ENCODE measurements around the gene MOB2.

MOB2 gene

GRCh38 chr11:1454576-1454975 is 32.0 kb downstream of the MOB2 start:
- no peak for DNase-seq

- DNase-seq, result no peak
Measured at GRCh38 chr11:1453611-1454034, 33.0 kb downstream of the MOB2 start.

GRCh38 chr11:1452744-1453143 is 33.8 kb downstream of the MOB2 start:
- no peak for DNase-seq

GRCh38 chr11:1451781-1452470 is 34.7 kb downstream of the MOB2 start:
- DNase-seq, result no peak

- DNase-seq, result no peak
Measured at GRCh38 chr11:1450949-1451710, 35.4 kb downstream of the MOB2 start.

GRCh38 chr11:1450344-1450875 is 36.2 kb downstream of the MOB2 start:
- DNase-seq, result no peak

GRCh38 chr11:1449490-1450243 is 36.9 kb downstream of the MOB2 start:
- DNase-seq, result no peak

GRCh38 chr11:1448882-1449281 is 37.7 kb downstream of the MOB2 start:
- DNase-seq, result no peak

GRCh38 chr11:1447845-1448825 is 38.4 kb downstream of the MOB2 start:
- no peak for DNase-seq

GRCh38 chr11:1446623-1447022 is 40.0 kb downstream of the MOB2 start:
- no peak for DNase-seq

GRCh38 chr11:1445741-1446445 is 40.7 kb downstream of the MOB2 start:
- no peak for DNase-seq

- no peak for DNase-seq
Measured at GRCh38 chr11:1444823-1445422, 41.7 kb downstream of the MOB2 start.

GRCh38 chr11:1444321-1444720 is 42.3 kb downstream of the MOB2 start:
- DNase-seq, result no peak

- DNase-seq, result no peak
Measured at GRCh38 chr11:1443737-1444136, 42.8 kb downstream of the MOB2 start.

GRCh38 chr11:1442807-1443366 is 43.7 kb downstream of the MOB2 start:
- DNase-seq, result no peak

- no peak for DNase-seq
Measured at GRCh38 chr11:1442163-1442562, 44.4 kb downstream of the MOB2 start.

- no peak for DNase-seq
Measured at GRCh38 chr11:1440496-1440895, 46.1 kb downstream of the MOB2 start.

- no peak for DNase-seq
Measured at GRCh38 chr11:1440066-1440465, 46.5 kb downstream of the MOB2 start.

- no peak for DNase-seq
Measured at GRCh38 chr11:1439341-1439740, 47.2 kb downstream of the MOB2 start.

- no peak for DNase-seq
Measured at GRCh38 chr11:1438967-1439330, 47.6 kb downstream of the MOB2 start.
